ENCODE measurements around the gene P2RY12.

P2RY12 gene

GRCh38 chr3:151331696-151332095 is 52.9 kb downstream of the P2RY12 start:
- no peak for DNase-seq

- DNase-seq: no peak
These were observed 53.7 kb downstream of the P2RY12 start for GRCh38 chr3:151330899-151331298.

GRCh38 chr3:151330379-151330778 is 54.2 kb downstream of the P2RY12 start:
- DNase-seq: no peak

GRCh38 chr3:151329363-151329762 is 55.2 kb downstream of the P2RY12 start, which contains the start of gene P2RY13:
Gene P2RY13 (minus strand): TSS chr3:151329549. CDS start chr3:151329528, 21 bp downstream.
- DNase-seq: no peak

GRCh38 chr3:151328298-151328995 is 56.1 kb downstream of the P2RY12 start:
- no peak for DNase-seq

GRCh38 chr3:151327571-151328198 is 56.9 kb downstream of the P2RY12 start:
- DNase-seq: peak; percentile 42

GRCh38 chr3:151322511-151322910 is 62.0 kb downstream of the P2RY12 start:
- DNase-seq: no peak

GRCh38 chr3:151321526-151321925 is 63.0 kb downstream of the P2RY12 start:
- DNase-seq: no peak

GRCh38 chr3:151320131-151320530 is 64.4 kb downstream of the P2RY12 start:
- no peak for DNase-seq

GRCh38 chr3:151319628-151320027 is 64.9 kb downstream of the P2RY12 start:
- peak; percentile 75 for DNase-seq

- DNase-seq: no peak
These were observed 65.6 kb downstream of the P2RY12 start for GRCh38 chr3:151318991-151319390.

GRCh38 chr3:151318313-151318712 is 66.2 kb downstream of the P2RY12 start:
- DNase-seq: peak; percentile 67

- no peak for DNase-seq
These were observed 68.1 kb downstream of the P2RY12 start, which contains the start of gene GPR87 for GRCh38 chr3:151316267-151316991. Gene GPR87 (minus strand): TSS chr3:151316820. CDS start chr3:151300100, 16,720 bp downstream.

- no peak for DNase-seq
These were observed 68.7 kb downstream of the P2RY12 start for GRCh38 chr3:151315846-151316245.

- DNase-seq: peak; percentile 68
These were observed 69.4 kb downstream of the P2RY12 start for GRCh38 chr3:151315136-151315535.

- no peak for DNase-seq
These were observed 70.0 kb downstream of the P2RY12 start for GRCh38 chr3:151314593-151314992.

- DNase-seq: no peak
These were observed 70.4 kb downstream of the P2RY12 start for GRCh38 chr3:151314137-151314536.

GRCh38 chr3:151312972-151313371 is 71.6 kb downstream of the P2RY12 start:
- DNase-seq: no peak

- no peak for DNase-seq
These were observed 75.0 kb downstream of the P2RY12 start for GRCh38 chr3:151309566-151309965.

- no peak for DNase-seq
These were observed 76.7 kb downstream of the P2RY12 start for GRCh38 chr3:151307583-151308488.

- DNase-seq: no peak
These were observed 77.4 kb downstream of the P2RY12 start for GRCh38 chr3:151307131-151307530.

GRCh38 chr3:151306168-151306810 is 78.3 kb downstream of the P2RY12 start:
- DNase-seq: no peak
